DMS153 treated with DMSO at 0.1 percent for 48 hours (cell line): ENCODE results near the gene GID8.
"Not testable (repeated sequence)": the region's sequence is repeated elsewhere in the genome, so short reads cannot be mapped to it uniquely, and the experiment has no call there.

Source experiments
- DNase-seq: peaks from one replicate; lab custom pipeline; 2025; ENCODE audit not compliant: unreplicated experiment; lab: John Stamatoyannopoulos, UW

GID8 gene

GRCh38 chr20:62956387-62957135 is 18.6 kb downstream of the GID8 start:
- no peak for DNase-seq

DNA sequence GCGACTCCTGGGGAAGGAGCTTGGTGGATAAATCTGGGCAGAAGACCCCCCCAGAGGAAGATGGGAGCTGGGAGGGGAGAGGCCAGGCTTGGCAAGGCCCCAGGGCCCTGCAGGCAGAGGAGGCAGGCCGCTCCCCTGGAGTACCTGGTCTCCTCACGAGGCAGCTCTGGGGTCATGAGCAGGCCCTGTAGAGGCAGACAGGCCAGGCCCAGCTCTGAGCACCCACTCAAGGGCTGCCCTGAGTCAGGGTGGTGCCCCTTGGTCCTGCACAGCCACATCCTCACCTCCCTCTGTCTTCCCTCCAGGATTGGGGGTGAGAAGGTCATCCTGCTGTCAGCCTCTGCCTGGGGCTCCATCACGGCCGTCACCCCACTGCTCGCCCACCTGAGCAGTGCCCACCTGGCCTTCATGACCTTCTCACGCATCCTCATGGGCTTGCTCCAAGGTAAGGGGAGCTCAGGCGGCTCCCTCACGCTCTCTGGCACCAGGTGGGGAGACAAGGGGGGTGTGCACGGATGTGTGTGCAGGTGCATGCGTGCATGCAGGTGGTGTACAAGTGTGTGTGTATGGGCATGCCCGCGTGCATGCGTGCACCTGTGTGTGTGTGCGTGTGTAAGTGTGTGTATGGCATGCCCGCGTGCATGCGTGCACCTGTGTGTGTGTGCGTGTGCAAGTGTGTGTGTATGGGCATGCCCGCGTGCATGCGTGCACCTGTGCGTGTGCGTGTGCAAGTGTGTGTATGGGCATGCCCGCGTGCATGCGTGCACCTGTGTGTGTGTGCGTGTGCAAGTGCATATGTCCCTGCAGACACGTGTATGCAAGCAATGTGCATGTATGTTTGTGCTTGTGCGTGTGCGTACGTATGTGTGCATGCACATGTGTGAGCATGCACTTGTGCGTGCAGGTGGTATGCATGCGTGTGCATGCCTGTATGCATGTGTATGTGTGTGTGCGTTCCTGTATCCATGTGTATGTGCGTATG is 19.5 kb downstream of the GID8 start:
- no peak for DNase-seq

DNA sequence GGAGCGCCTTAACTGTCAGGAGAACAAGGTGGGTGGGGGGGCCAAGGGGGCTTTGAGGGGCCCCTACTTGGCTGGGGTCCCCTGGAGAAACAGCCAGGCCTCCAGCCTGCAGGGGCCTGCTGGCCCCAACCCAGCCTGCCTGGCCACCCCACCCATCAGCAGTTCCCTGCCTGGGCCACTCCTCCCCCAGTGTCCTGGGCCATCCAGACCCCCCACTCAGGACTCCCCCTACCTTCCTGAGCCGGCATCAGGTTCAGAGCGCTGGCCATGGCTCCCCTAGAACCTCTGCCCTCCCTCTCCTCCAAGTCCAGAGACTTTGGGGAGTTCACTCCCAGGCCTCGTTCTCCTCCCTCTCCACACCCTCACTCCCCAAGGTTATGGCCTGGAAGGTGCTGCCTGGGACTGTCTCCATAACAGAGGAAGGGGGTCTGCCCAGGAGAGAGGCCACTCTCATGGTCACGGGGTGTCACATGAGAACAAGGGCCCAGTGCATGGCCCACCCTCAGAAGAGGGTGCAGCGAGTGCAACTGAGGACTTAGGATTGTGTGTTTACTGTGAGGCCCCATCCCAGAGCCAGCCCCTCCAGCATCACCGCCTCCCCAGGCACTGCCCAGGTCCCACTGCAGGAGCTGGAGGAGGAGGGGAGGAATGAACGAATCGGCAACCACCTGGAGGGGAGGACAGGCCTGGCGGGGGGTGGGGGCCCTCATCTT is 20.6 kb downstream of the GID8 start:
- DNase-seq, result no peak

DNA sequence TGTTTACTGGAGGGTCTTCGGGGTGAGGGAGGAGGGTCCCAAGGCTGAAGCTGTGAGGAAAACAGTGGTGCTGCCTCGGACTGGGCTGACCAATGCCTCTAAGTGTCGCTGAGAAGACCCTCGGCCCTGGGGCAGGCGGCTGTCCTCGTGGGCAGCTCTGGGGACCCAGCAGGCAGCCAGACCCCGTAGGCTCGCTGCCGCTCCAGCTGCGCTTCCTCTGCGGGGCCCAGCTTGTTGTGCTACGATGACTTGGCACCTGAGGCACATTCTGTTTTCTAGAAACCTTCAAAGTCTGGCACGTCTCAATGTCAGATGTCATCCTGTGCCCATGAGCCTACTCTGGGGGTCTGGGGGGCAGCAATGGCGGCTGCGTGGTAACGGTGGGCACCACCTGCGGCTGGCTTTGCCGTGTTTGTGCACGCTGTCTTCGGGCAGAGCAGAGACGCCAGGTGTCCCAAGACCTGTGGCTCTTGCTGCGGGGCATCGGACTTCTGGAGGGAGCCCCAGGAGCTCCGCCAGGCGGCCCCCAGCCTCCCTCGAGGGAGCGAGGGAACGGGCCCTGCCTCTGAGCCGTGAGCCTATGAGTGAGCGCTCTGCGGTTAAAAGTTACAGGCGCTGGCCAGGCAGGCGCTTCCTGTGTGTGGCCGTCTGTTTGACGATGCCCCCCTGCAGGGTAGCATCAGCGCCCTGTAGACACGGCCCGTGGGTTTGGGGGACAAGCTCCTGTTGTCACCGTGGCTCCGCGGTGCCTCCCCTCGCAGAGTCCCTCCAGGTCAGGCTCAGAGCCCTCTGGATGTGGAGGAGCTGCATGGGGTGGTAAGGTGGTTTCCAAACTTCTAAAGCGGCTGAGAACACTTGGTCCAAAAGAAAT is 21.4 kb downstream of the GID8 start:
- DNase-seq, result no peak

- DNase-seq, result no peak
These were observed 22.1 kb downstream of the GID8 start for GRCh38 chr20:62959998-62960436.

DNA sequence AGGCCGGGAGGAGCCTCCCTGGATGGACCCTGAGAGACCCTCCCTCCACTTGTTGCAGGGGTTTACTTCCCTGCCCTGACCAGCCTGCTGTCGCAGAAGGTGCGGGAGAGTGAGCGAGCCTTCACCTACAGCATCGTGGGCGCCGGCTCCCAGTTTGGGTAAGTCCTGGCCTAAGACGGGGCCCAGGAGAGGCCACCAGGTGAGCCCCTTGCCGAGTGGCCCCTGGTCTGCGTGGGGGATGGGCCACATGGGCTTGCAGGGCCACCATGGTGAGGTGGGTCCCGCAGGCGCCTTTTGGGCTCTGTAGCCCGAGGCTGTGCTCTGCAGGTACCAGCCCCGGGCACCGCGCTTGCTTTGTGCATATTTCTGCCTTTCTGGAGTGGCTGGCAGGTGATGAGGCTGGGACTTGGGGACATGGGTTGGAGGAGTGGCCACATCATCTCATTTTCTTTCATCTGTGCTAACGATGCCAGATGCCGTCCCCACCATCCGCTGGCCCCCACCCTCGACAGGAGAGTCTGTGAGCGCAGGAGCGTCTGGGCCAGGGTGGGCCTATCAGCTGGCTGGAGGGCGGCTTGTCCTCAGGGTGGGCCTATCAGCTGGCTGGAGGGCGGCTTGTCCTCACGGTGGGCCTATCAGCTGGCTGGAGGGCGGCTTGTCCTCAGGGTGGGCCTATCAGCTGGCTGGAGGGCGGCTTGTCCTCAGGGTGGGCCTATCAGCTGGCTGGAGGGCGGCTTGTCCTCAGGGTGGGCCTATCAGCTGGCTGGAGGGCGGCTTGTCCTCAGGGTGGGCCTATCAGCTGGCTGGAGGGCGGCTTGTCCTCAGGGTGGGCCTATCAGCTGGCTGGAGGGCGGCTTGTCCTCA is 22.7 kb downstream of the GID8 start:
- DNase-seq, result not testable (repeated sequence)

GRCh38 chr20:62961310-62961783 is 23.4 kb downstream of the GID8 start:
- no peak for DNase-seq

GRCh38 chr20:62961799-62962198 is 23.9 kb downstream of the GID8 start:
- no peak for DNase-seq

DNA sequence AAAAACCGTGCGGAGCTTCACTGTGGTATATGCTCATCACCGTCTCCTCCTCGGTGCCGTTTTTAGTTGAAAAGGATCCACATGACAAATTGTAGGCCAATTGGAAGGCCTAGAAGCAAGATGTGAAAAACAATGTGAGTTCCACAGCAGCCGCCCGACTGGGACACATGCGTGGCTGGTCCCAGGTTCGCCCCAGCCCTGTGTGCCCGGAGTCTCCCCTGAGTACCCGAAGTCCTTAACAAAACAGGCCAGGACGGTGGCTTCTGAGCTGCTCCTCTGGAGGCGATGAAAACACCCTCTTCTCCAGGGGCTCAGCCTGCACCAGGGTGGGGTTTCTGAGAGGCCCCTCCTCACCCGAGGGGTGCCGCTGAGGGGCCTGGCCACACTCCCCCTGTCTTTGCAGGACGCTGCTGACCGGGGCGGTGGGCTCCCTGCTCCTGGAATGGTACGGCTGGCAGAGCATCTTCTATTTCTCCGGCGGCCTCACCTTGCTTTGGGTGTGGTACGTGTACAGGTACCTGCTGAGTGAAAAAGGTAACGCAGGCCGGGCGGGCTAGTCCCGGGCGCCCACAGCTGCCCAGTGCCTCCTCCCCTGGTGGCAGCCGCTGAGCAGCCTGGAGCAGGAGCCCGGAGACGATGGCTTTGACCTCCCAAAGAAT is 24.4 kb downstream of the GID8 start:
- no peak for DNase-seq

DNA sequence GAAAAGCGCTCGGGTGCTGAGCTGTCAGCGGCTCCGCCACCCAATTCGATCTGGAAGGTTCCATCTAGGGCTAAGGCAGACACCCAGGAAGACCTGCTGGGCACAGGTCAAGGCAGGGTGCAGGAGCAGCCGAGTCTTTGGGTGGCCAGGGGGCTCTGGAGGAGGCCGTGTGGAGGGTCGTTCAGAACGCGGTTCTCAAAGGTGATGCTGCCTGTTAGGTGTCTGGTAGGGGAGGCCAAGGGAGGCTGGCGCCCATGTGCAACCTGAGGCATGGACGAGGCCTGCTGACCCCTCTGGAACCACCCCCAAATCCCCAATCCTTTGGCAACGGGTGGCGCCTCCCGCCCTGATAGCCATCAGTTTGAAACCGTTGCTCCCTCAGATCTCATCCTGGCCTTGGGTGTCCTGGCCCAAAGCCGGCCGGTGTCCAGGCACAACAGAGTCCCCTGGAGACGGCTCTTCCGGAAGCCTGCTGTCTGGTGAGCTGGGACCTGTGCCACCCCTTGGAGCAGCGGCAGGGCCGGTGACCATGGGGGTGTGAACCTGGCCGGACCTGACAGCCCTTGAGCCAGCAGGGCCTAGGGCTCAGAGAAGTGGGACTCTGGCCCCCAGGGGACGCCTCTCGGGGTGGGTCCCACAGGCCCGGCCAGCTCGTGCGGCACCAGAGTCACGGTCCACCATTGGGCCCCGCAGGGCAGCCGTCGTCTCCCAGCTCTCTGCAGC is 25.1 kb downstream of the GID8 start:
- DNase-seq, result no peak

- no peak for DNase-seq
These were observed 25.9 kb downstream of the GID8 start for GRCh38 chr20:62963614-62964397.

GRCh38 chr20:62964700-62965099 is 26.8 kb downstream of the GID8 start:
- DNase-seq, result no peak

DNA sequence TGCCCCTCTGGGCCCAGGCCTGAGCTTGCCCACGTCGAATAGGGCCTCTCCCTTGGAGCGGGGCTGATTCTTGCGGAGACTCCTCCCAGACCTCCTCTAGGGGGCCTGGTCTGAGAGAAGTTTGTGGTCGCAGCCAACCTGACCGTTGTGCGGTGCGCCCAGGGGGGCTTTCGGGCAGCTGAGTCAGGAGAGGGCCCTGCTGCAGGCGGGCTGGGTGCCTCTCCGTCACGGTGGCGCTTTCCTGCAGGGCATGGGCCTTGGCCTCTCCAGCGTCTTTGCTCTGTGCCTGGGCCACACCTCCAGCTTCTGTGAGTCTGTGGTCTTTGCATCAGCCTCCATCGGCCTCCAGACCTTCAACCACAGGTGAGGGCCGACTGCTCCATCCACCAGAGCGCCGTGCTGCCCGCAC is 27.4 kb downstream of the GID8 start:
- DNase-seq, result no peak

- no peak for DNase-seq
These were observed 28.5 kb downstream of the GID8 start for GRCh38 chr20:62966212-62967148.

GRCh38 chr20:62967149-62967501 is 29.2 kb downstream of the GID8 start:
- no peak for DNase-seq

- DNase-seq, result no peak
These were observed 29.8 kb downstream of the GID8 start for GRCh38 chr20:62967628-62968351.
